IMR-90 (cell line): ENCODE results near the gene COL4A2. TPM values are rescaled to one million over a fixed set of nuclear protein-coding genes. Genes with fewer than 3 reads are reported as not detected.

Experiments used
- ATAC-seq: fragments of 200-7000 bp; cut with Tn5 transposase; 2 replicates; pipeline ENCODE4 v1.9.1; 2020; ENCODE audit warnings: low read depth, mild to moderate bottlenecking, moderate library complexity
- BruUV-seq: library from RNA; stranded (reverse); fragments of 400-500 nt; replicated peaks from 2 replicates; lab custom pipeline; 2021; lab: Mats Ljungman, UMichigan
- CTCF ChIA-PET: fragments of 300-600 bp; formaldehyde crosslinking; extraction: SDS; loops from one replicate; lab custom pipeline; 2021; ENCODE audit warnings: antibody characterized with exemption; lab: Yijun Ruan, JAX
- POLR2A ChIA-PET: fragments of 300-600 bp; sonication (Branson Sonifier 250); formaldehyde crosslinking; loops from one replicate; lab custom pipeline; 2022; ENCODE audit warnings: antibody characterized with exemption; ENCODE audit not compliant: unreplicated experiment; lab: Charles Lee
- DNase-seq: peaks from one replicate; pipeline ENCODE4 v3.0.0; 2013
- H2AFZ ChIP-seq: replicated peaks from 2 replicates; pipeline ENCODE3; 2013; ENCODE audit warnings: low read length, mild to moderate bottlenecking; ENCODE audit not compliant: poor library complexity
- H2AK5ac ChIP-seq: 2 replicates; pipeline ENCODE4 v1.6.1; 2013; ENCODE audit warnings: low read depth, low read length, inconsistent platforms
- H2AK9ac ChIP-seq: replicated peaks from 2 replicates; pipeline ENCODE3; 2013; ENCODE audit warnings: mild to moderate bottlenecking, low read depth, low read length, moderate library complexity; ENCODE audit not compliant: poor library complexity
- H2BK120ac ChIP-seq: 2 replicates; pipeline ENCODE4 v1.6.1; 2013; ENCODE audit warnings: low read depth, low read length, inconsistent platforms
- H2BK15ac ChIP-seq: 3 replicates; pipeline ENCODE4 v1.6.1; 2013; ENCODE audit warnings: low read depth, low read length, inconsistent platforms
- H2BK20ac ChIP-seq: 2 replicates; pipeline ENCODE4 v1.6.1; 2013; ENCODE audit warnings: low read depth, mild to moderate bottlenecking, inconsistent platforms, low read length, moderate library complexity
- H2BK5ac ChIP-seq: 2 replicates; pipeline ENCODE4 v1.6.1; 2013; ENCODE audit warnings: mild to moderate bottlenecking, low read depth, low read length, inconsistent platforms; ENCODE audit not compliant: poor library complexity, severe bottlenecking
- H3K14ac ChIP-seq: replicated peaks from 2 replicates; pipeline ENCODE4 v1.6.1; 2013; ENCODE audit warnings: low read depth, low read length, inconsistent platforms
- H3K18ac ChIP-seq: 2 replicates; pipeline ENCODE4 v1.6.1; 2013; ENCODE audit warnings: low read depth, low read length, control low read depth
- H3K23ac ChIP-seq: 2 replicates; pipeline ENCODE4 v1.6.1; 2013; ENCODE audit warnings: low read depth, low read length, inconsistent platforms
- H3K27ac ChIP-seq: 2 replicates; pipeline ENCODE4 v1.5.1; 2013; ENCODE audit warnings: mild to moderate bottlenecking, control low read depth, low read length; ENCODE audit not compliant: insufficient read depth
- H3K27me3 ChIP-seq: 2 replicates; pipeline ENCODE4 v1.6.1; 2013; ENCODE audit warnings: low read length; ENCODE audit not compliant: control insufficient read depth, insufficient read depth
- H3K36me3 ChIP-seq: 2 replicates; pipeline ENCODE4 v1.6.1; 2013; ENCODE audit warnings: low read length, mixed read lengths; ENCODE audit not compliant: control insufficient read depth, insufficient read depth
- H3K4ac ChIP-seq: 2 replicates; pipeline ENCODE4 v1.6.1; 2013; ENCODE audit warnings: low read depth, low read length, inconsistent platforms
- H3K4me1 ChIP-seq: 2 replicates; pipeline ENCODE4 v1.6.1; 2013; ENCODE audit warnings: low read length, mixed read lengths; ENCODE audit not compliant: control insufficient read depth, insufficient read depth
- H3K4me2 ChIP-seq: 2 replicates; pipeline ENCODE4 v1.6.1; 2013; ENCODE audit warnings: low read depth, mild to moderate bottlenecking, control low read depth, low read length, moderate library complexity
- H3K4me3 ChIP-seq: 2 replicates; pipeline ENCODE4 v1.5.1; 2013; ENCODE audit warnings: low read depth, mild to moderate bottlenecking, control low read depth, low read length, moderate library complexity; ENCODE audit not compliant: insufficient read depth
- H3K56ac ChIP-seq: 2 replicates; pipeline ENCODE4 v1.6.1; 2013; ENCODE audit warnings: low read length, inconsistent platforms; ENCODE audit not compliant: insufficient read depth; ENCODE audit errors: extremely low read depth
- H3K79me1 ChIP-seq, 2 experiments: 2 replicates each; pipeline ENCODE4 v1.6.1; 2013; ENCODE audit warnings: low read length in 2 of 2, inconsistent platforms in 1 of 2, low read depth in 1 of 2
- H3K9ac ChIP-seq: 2 replicates; pipeline ENCODE4 v1.6.1; 2013; ENCODE audit warnings: low read depth, low read length, control low read depth
- H3K9me1 ChIP-seq: 2 replicates; pipeline ENCODE4 v1.6.1; 2013; ENCODE audit warnings: low read length, inconsistent platforms; ENCODE audit not compliant: insufficient read depth
- H3K9me3 ChIP-seq: 2 replicates; pipeline ENCODE4 v1.6.1; 2013; ENCODE audit warnings: low read length; ENCODE audit not compliant: control insufficient read depth, insufficient read depth
- H4K20me1 ChIP-seq: 2 replicates; pipeline ENCODE4 v1.6.1; 2013; ENCODE audit warnings: low read length, inconsistent platforms; ENCODE audit not compliant: insufficient read depth
- H4K5ac ChIP-seq: 2 replicates; pipeline ENCODE4 v1.6.1; 2013; ENCODE audit warnings: mild to moderate bottlenecking, low read depth, low read length, control low read depth
- H4K8ac ChIP-seq, 2 experiments: 2 replicates each; pipeline ENCODE4 v1.6.1; 2013; ENCODE audit warnings: low read depth in 2 of 2, low read length in 2 of 2, control low read depth in 1 of 2, inconsistent platforms in 1 of 2
- H4K91ac ChIP-seq: 2 replicates; pipeline ENCODE4 v1.6.1; 2013; ENCODE audit warnings: low read depth, low read length, inconsistent platforms; ENCODE audit not compliant: insufficient read depth
- POLR2A ChIP-seq: IDR thresholded peaks from 2 replicates; pipeline ENCODE4 v1.6.1; 2012; ENCODE audit warnings: mild to moderate bottlenecking, low read depth, low read length
- SMC3 ChIP-seq: fragments of 150-350 bp; IDR thresholded peaks from 2 replicates; pipeline ENCODE4 v1.6.1; 2016; ENCODE audit warnings: low read depth, mild to moderate bottlenecking, antibody characterized with exemption, low read length, moderate library complexity
- WGBS, 2 experiments: methylation state at CpG; one replicate each; pipeline versions ENCODE4 v1.1.5 to v1.1.7; 2013; ENCODE audit warnings: missing lambda C conversion rate in 2 of 2; ENCODE audit not compliant: insufficient read length in 1 of 2; ENCODE audit errors: extremely low coverage in 2 of 2; 5-methylcytosine and 5-hydroxymethylcytosine counted together
- dilution Hi-C: fragments of 300-500 bp; cut with HindIII; formaldehyde crosslinking; loops from one replicate; pipeline ENCODE4 v1.14.3; 2018; ENCODE audit warnings: low sequenced_read_pairs; ENCODE audit not compliant: unreplicated experiment
- in situ Hi-C: fragments of 300-500 bp; cut with MboI; formaldehyde crosslinking; loops from 3 replicates; pipeline ENCODE4 v1.14.3; 2019; ENCODE audit warnings: low sequenced_read_pairs, inconsistent platforms, mixed read lengths
- intact Hi-C: fragments of 100-400 bp; cut with micrococcal nuclease; formaldehyde crosslinking; loops from 2 replicates; pipeline ENCODE4 v1.10.0; 2022
- polyA plus RNA-seq, 3 experiments: library from polyadenylated mRNA; depleted of rRNA; stranded (reverse); fragments of >200 nt; gene quantifications; 2 replicates each; pipeline ENCODE4 v1.2.3, GENCODE V29; 2012; ENCODE audit warnings: low replicate concordance in 1 of 3
- total RNA-seq: library from RNA; depleted of rRNA; stranded (reverse); fragments of >200 nt; gene quantifications from 2 replicates; pipeline ENCODE4 v1.2.3, GENCODE V29; 2012

Gene COL4A2
- total and polyA plus RNA-seq, 2 of the 4 experiments (the other 2 are of a cell fraction), result 90.7 to 457 TPM

DNA sequence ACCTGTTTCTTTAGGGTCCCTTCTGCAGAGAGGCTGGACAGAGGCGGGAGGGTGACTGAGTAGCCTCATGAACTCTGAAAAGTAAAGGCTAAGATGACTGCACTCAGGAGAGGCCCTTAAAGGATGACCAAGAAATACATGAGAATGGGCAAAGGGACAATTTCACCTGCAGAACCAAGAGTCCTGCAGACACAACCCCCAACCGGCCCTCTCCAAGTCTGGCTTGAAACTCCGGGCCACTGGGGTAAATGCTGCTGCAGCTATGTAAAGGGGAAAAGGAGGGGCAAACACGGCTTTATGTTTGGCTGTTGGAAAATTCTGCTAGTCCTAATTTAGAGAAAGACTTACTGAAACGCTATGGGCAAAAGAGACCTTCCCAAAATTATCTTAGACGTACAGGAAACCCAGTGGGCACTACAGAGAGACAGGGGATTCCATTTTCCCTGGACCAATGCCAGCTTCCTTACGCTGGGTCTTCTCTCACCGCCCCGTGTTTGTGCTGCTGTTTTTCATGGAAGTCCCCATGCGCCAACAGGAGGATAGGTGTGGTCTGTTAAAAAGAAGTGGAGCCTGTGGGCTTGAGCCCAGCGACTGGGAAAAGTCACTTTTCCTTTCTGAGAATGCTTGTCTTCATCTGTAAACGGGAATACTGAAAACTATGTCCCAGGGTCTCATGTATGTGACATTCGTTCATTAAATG is 10.6 kb downstream of the COL4A2 start:
- Histone ChIP-seq H2BK120ac (no peak overlapping the region), H4K8ac (no peak overlapping the region), H3K18ac (no peak overlapping the region), H2BK20ac (no peak overlapping the region), H3K9me3 (no peaks in the 10 kb centered on the region), H3K9me1 (peaks cover 50% of the 10 kb centered on the region), H3K9ac (no peak overlapping the region), H3K4me3 (no peak overlapping the region), H2BK15ac (no peak overlapping the region), H2AFZ (no peak overlapping the region), H3K27me3 (no peaks in the 10 kb centered on the region), H3K4me1 (peaks cover 19% of the 10 kb centered on the region), H3K14ac (no peak overlapping the region), H3K36me3 (peaks cover 40% of the 10 kb centered on the region), H4K91ac (no peak overlapping the region), H3K4ac (no peak overlapping the region), H2AK5ac (no peak overlapping the region), H3K27ac (no peak overlapping the region), H3K23ac (0 out of 2 replicates have a peak overlapping the region, but pooled peaks have one; percentile 4), H2BK5ac (no peak overlapping the region), H2AK9ac (peak overlapping the region; percentile 8), H3K79me1 (peaks cover 14 to 82% of the 10 kb centered on the region in 2 experiments), H4K20me1 (peaks cover 74% of the 10 kb centered on the region), H3K4me2 (no peak overlapping the region), H4K5ac (no peak overlapping the region), H3K56ac (no peak overlapping the region)
- dilution Hi-C loops, result no loop called here
- WGBS, 2 experiments, result 96% methylated on average over 4 of the region's 13 CpGs; no CpG with 5 or more reads in 1 of the 2 experiments
- ATAC-seq, result no peak
- BruUV-seq, result no TSS peak
- ChIA-PET POLR2A (no interaction called here), CTCF (no interaction called here)
- intact Hi-C loops, result no loop called here
- DNase-seq, result no peak
- TF ChIP-seq SMC3 (no peak), POLR2A (peak; percentile 44)
- in situ Hi-C loops, result no loop called here
